ENCODE data around the gene DICER1. TPM values are rescaled to one million over a fixed set of nuclear protein-coding genes. Genes with fewer than 3 reads are reported as not detected.
A peak's percentile ranks its signal among the peaks of the same experiment; 100 is the strongest.

The DICER1 gene
- total RNA-seq, 1 donor from 2014 or later = 92.0 TPM

GRCh38 chr14:95132760-95133159 is 24.6 kb downstream of the DICER1 start:
- ATAC-seq (no peak), DNase-seq (ENCODE audit: low spot score) (no peak)
- intact Hi-C loops (cut with DNase I) = no loop called here

DNA sequence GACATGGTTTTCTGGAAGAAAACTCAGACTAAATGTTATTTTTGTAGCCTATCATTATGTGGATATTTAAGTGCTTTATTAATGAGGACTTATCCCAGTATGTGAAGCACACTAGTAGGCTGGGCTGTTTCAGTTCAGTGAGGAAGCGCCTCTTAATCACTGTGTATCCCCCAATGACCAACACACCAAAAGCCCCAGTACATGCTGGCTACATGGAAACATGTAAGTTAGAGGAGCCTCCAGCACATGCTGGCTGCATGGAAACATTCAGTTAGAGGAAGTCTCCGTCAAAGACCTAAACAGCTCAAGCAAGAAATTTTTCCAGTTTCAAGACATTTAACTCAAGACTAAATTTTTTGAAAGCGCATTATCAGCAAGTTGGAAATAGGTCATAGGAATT is 26.8 kb downstream of the DICER1 start:
- DNase-seq (ENCODE audit: low spot score) (no peak), ATAC-seq (no peak)
- intact Hi-C loops (cut with DNase I) = no loop called here

DNA sequence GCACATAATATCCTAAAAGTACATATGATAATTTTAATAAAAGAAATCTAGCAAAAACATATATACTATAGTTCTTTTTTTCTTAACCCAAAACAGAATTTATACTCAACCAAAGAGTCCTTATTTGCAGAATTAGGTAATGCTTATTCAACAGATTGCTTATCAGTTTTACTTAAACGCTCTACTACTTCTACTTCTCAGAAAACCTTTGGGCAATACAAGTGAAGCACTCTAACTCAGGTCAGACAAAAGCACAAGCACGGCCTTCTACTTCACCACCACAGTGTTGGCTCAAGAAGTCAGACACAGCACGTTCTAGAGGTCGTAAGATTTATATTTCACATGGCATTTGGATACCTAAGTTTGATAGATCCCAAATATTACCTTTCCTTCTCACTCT is 29.2 kb downstream of the DICER1 start:
- DNase-seq (ENCODE audit: low spot score) (no peak), ATAC-seq (no peak)
- intact Hi-C loops (cut with DNase I) = no loop called here

DNA sequence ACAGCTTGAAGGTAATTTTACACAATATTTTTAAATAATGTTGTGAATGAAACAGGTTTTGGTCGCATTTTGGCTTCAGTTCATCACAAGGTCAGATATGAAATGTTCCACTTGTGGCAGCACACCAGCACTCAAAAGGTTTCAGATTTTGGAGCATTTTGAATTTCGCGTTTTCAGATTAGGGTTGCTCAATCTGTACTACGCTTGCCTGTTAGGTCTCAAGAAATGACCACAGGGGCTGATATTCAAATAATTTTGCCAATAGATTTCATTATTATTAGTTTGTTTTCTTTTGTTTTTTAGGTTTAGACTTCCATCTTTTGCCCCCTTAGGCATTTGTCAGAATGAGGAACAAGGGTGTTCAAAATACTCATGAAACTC is 29.8 kb downstream of the DICER1 start:
- intact Hi-C loops (cut with DNase I) = no loop called here
- DNase-seq (ENCODE audit: low spot score) = no peak
- no peak for ATAC-seq

DNA sequence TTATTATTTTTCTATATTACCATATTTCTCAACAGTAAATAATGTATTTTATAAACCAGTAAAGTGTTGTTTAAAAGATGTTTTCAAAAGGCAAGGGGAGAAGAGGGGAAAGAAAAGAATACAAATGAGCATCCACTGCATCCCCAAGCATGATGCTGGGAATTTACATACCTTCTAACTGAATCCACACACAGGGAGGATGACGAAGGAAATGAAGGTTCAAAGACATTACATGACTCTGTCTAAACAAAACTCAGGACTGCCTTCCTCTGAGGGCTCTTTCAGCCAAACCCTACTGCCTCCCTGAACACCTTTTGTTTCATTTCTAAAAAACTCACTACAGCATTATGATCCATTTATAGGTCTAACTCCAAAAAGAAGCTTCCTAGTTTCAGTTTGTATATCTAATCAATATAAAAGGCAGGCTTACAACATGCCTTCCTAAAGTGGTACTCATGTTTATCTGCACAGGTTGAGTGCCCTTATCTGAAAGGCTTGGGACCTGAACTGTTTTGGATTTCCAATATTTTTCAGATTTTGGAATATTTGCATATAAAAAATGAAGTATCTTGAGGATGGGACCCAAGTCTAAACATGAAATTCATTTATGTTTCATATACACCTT is 30.3 kb downstream of the DICER1 start:
- intact Hi-C loops (cut with DNase I) = no loop called here
- no peak for ATAC-seq
- DNase-seq (ENCODE audit: low spot score) = no peak

GRCh38 chr14:95125915-95126314 is 31.4 kb downstream of the DICER1 start:
- intact Hi-C loops (cut with DNase I) = no loop called here
- ATAC-seq (no peak), DNase-seq (ENCODE audit: low spot score) (no peak)

DNA sequence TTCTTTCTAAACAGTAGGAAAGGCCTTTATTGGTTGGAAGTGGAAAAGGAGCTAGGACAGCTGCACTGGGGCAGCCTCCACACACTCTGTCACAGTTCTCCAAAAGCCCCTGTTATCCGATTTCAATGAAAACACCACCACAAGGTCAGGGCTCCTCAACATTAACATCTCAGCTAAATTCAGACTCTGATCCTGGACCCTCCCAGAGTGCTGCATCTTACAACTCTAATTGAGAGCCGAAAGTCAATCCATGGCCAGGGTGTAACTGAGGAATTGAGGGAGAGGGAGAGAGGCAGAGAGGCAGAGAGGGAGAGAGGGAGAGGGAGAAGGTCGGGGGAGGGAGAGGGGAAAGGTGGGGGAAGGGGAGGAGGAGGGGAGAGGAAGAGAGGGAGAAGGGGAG is 32.1 kb downstream of the DICER1 start:
- DNase-seq (ENCODE audit: low spot score) = no peak
- intact Hi-C loops (cut with DNase I) = no loop called here
- ATAC-seq = no peak

- no peak for DNase-seq (ENCODE audit: low spot score)
- intact Hi-C loops (cut with DNase I) = no loop called here
- peak; percentile 87 for ATAC-seq
These were observed 33.3 kb downstream of the DICER1 start for GRCh38 chr14:95123891-95124579.

GRCh38 chr14:95122621-95122945 is 34.7 kb downstream of the DICER1 start:
- intact Hi-C loops (cut with DNase I) = no loop called here
- ATAC-seq (no peak), DNase-seq (ENCODE audit: low spot score) (no peak)

GRCh38 chr14:95121911-95122620 is 35.3 kb downstream of the DICER1 start:
- DNase-seq (ENCODE audit: low spot score) = no peak
- ATAC-seq = no peak
- intact Hi-C loops (cut with DNase I) = no loop called here

GRCh38 chr14:95119336-95119735 is 38.0 kb downstream of the DICER1 start:
- intact Hi-C loops (cut with DNase I) = no loop called here
- no peak for DNase-seq (ENCODE audit: low spot score)
- ATAC-seq = no peak

DNA sequence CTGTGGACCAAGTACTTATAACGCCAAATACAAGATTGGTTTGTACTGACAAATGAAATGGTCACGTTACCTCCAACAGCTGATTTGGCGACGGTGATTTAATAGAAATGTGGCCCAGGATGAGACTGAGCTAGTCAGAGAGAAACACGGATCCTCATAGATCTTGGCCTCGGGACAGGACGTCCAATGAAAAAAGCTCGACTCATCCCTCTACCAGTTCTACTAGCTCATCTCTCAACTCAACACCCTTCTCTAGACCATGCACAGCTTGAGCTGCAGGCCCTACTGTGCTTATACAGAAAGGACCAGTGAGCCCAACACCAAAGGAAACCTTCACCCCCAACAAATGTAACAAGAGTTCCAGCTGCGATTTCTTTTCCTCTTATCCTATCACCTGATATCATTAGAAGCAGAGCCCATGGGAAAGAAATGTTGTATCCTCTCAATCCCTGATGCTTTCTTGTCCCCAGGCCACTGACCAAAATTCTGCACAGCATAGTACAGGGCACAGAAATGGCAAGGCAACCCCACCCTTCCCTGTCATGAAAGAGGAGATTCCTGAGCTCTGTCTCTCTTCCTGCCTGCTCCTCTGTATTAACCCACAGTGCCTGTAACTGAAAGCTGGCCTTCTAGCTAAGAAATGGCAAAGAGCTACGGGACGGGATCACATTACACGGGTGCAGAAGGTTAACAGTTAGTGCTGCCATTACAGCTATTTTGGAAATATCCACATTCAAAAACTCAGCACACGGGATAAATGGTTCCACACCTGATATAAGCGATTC is 39.2 kb downstream of the DICER1 start:
- intact Hi-C loops (cut with DNase I) = no loop called here
- ATAC-seq (no peak), DNase-seq (ENCODE audit: low spot score) (no peak)

- DNase-seq (ENCODE audit: low spot score) = no peak
- intact Hi-C loops (cut with DNase I) = no loop called here
- no peak for ATAC-seq
These were observed 43.9 kb downstream of the DICER1 start for GRCh38 chr14:95113476-95113875.

DNA sequence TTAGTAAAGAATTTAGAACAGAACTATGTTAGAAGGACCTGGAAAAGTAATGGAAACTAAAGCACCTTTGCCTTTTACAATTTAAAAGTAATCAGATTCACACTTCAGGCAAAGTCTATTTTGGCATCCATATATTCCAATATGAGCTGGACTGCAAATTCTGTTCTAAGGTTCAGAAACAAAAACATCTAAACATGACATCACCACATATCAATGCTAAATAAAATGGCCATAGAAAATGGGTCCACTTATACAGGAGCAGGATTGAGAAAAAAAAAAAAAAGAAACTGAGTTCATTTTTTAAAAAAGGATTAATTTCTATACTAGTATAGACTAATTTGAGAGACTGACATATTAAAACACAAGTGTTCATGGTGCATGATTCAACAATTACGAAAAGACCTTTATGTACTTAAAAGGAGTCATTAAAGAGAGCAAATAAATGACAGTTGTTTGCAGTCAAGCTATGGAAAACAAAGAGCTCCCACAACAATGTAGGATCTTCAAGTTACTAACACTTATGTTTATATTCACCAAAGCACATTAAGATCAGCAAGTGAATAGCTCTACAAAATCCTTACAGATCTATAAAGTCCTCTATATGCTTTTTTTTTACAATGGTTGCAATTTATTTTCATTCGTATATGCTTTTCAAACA is 45.7 kb downstream of the DICER1 start:
- intact Hi-C loops (cut with DNase I) = no loop called here
- no peak for DNase-seq (ENCODE audit: low spot score)
- ATAC-seq = no peak

DNA sequence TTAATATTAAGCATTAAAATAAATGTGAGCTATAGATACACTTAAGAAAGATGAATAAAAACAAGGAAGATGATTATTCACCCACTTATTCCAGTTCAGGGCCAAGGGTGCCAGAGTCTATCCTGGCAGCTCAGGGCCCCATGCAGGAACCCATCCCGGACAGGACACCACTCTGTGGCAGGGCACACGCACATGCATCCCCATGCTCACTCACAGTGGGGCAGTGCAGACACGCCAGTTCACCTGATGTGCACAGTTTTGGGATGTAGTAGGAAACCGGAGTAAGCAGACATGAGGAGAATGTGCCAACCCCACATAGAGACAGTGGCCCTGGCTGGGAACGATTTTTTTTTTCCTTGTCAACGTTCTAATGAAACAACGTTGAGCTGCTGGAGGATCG is 47.2 kb downstream of the DICER1 start:
- intact Hi-C loops (cut with DNase I) = no loop called here
- DNase-seq (ENCODE audit: low spot score) (no peak), ATAC-seq (no peak)

DNA sequence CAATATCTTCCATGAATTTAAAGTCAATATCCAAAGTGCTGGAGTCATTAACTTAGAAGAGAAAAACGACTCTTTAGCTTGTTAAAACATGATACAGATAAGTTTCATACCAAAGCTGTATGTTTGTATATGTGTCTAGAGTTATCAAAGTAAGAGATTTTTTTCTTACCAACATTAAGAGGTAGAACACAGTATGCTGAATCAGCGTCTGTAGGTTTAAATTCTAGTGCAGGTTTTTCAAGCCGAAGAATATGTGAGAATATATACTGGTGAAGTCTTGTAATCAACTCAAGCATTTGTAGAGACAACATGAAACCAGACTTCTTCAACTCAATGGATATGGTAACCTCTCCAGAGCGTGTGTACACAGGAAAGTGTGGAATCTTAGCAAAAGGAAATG is 49.6 kb downstream of the DICER1 start:
- intact Hi-C loops (cut with DNase I) = no loop called here
- no peak for DNase-seq (ENCODE audit: low spot score)
- ATAC-seq = no peak

DNA sequence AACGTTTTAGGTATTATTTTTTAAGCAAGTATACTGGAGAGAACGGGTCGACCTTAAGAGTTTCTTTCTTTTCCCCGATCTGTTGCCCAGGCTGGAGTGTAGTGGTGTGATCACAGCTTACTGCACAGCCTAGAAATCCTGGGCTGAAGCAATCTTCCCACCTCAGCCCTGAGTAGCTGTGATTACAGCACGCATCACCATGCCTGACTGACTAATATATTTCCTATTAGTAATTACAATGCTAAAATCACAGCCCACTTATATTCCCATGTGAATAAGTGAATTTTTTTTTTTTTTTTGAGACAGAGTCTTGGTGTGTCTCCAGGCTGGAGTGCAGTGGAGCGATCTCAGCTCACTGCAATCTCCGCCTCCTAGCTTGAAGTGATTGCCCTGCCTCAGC is 50.4 kb downstream of the DICER1 start:
- no peak for DNase-seq (ENCODE audit: low spot score)
- intact Hi-C loops (cut with DNase I) = no loop called here

DNA sequence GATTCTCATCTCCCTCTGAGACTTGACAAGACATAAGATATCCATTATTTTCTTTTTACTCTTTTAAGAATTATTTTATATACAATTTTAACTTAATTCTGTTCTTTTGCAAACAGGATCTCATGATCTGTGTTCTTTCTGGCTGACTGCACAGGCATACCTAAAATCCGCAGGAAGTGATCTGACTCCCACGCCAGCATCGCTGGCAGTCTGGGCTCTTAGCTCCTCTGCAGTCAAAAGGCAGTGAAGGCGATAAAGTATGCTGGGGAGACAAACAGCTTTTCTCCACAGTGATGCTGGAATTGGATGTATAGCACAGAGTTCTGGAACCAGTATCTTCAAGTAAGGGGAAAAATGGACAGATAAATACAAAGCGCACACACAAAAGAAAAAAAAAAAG is 52.4 kb downstream of the DICER1 start:
- no peak for ATAC-seq
- intact Hi-C loops (cut with DNase I) = no loop called here
- no peak for DNase-seq (ENCODE audit: low spot score)

More for the DNA sequence above, 50.4 kb downstream of the DICER1 start:
- ATAC-seq = no peak

- DNase-seq (ENCODE audit: low spot score) (no peak), ATAC-seq (no peak)
- intact Hi-C loops (cut with DNase I) = no loop called here
These were observed 54.7 kb downstream of the DICER1 start for GRCh38 chr14:95102680-95103044.
